Embryonic facial prominence (tissue), 1 donor: ENCODE data around the gene CSH2.
A peak's percentile ranks its signal among the peaks of the same experiment; 100 is the strongest.

Experiments
- DNase-seq: peaks from one replicate; pipeline ENCODE4 v3.0.0-alpha.2; 2016; ENCODE audit errors: extremely low spot score

CSH2 gene

DNA sequence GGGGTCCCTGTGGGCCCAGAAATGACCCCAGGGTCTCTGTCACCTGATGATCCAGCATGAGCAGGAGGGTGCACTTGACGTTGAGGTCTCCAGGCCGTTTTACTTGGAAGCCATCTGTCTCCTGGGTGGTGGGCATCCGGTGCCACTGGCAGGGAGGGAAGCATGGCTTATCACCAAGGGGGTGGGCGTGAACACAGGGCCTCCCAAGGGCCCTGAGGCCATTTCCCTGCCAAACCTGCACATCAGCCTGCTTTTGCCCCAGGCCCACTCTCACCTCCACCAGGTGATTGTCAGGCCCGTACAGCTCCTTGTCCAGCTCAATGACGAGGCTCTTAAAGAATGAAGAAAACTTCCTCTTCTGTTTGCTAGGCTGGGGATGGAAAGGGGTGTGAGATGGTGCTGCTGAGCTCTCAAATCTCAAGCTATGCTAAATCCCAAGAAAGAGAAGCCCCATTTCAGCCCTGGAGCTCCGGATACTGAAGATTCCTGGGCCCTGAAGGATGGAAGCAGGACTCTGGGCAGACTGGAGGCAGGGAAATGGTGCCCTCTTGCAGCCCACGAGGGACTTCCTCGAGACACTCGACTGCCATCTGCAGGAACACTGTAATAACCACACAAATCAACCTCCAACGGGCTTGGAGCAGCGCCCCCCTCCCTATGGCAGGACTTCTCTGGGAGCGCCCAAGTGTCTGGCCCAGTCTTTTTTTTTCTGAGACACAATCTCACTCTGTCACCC is 38.9 kb downstream of the CSH2 start:
- DNase-seq: no peak

- no peak for DNase-seq
Measured at GRCh38 chr17:63833741-63834373, 39.6 kb downstream of the CSH2 start.

DNA sequence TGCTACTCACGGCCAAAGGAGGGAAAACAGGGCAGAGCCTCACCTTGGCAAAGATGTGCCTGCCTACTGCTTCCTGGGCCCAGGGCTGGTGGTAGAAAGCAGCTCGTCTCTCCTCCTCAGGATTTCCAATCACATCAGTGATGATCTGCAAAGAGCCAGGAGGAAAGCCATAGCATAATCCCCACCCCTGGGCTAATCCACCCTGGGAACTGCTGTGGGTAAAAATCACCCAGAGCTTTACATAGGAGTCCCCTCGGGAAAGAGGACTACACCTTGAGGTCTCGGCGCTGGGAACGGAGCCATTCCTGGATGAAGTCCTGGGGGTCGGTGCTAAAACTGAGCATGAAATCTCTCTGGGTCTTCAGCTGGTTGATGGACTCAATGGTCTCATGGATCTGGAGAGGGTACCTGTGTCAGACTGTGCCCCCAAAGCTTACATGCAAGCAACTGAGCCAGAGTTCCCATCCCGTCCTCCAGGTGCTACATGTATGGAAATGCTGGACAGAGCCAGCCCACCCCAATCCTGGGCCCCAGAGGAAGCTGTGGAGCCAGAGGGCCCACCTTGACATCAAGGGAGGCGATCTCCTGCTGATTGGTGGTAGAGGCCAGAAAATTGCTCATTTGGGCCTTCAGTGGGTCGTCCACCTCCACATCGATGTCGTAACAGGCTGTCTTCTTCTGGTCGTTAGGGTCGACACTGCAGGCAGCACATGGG is 40.3 kb downstream of the CSH2 start:
- DNase-seq: no peak

DNA sequence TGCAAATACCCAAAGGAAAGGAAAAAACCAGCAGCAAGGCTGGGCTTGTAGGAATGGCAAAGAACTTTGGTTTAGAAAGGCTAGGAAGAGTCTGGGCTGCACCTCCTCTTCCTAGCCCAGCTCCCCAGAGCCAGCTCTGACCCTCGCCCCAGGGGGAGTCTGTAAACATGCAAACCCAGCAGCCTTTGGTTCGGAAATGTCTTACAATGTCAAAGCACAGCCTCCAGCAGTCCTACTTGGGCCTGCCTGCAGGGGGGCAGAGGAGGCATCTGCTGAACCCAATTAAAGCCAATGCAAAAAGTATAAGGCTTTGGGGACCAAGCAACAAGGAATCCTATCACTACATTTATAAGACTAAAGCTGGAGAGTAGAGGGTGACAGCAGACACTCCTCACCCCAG is 41.0 kb downstream of the CSH2 start:
- no peak for DNase-seq

GRCh38 chr17:63832014-63832413 is 41.5 kb downstream of the CSH2 start:
- DNase-seq: no peak

DNA sequence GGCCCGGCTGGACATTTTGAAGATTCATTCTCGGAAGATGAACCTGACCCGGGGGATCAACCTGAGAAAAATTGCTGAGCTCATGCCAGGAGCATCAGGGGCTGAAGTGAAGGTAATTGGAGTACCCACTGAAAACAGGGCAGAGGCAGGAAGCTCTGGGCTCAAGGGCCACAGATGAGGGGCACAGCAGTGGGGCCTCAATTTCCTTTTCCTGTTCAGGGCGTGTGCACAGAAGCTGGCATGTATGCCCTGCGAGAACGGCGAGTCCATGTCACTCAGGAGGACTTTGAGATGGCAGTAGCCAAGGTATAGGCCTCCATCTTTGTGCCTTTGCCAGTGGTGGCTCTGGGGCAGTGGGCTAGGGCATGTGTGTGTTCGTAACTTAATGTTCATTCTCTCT is 42.0 kb downstream of the CSH2 start:
- no peak for DNase-seq

GRCh38 chr17:63830904-63831491 is 42.5 kb downstream of the CSH2 start:
- no peak for DNase-seq

GRCh38 chr17:63830278-63830677 is 43.2 kb downstream of the CSH2 start:
- DNase-seq: no peak

DNA sequence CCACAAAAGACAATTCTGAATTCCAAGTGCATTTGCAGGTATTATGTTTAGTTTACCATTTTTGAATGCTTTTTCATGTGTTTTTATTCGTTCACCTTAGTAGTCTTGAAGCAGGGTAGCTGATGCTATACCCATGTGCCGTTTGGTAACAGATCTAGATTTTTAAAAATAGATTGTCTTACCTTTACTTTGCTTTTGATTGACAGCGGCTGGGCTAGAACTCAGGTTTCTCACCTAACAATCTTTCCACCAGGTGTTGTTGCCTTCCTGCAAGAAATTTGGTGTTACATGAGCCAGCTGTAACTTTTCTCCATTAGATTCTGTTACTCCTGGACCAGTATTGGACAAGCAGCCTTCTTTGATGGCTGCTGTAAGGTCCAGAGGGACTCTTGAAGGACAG is 44.5 kb downstream of the CSH2 start:
- no peak for DNase-seq

DNA sequence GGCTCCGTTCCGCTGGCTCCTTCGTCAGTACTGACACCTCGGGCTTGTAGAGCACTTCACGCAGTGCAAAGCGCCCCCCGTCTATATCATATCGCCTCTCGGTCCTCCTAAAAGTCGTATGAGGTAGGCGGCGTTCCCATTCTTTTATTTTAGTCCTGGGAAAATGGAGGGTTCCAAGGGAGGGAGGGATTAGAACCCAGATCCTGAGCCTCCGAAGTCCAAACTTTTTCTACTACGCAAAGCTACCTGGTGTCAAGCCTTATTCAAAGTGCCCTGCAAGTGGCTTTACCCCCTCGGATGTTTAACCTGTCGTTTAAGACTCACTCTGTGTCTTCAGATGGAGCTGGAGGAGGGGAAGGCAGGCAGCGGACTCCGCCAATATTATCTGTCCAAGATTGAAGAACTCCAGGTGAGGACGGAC is 45.7 kb downstream of the CSH2 start:
- no peak for DNase-seq

DNA sequence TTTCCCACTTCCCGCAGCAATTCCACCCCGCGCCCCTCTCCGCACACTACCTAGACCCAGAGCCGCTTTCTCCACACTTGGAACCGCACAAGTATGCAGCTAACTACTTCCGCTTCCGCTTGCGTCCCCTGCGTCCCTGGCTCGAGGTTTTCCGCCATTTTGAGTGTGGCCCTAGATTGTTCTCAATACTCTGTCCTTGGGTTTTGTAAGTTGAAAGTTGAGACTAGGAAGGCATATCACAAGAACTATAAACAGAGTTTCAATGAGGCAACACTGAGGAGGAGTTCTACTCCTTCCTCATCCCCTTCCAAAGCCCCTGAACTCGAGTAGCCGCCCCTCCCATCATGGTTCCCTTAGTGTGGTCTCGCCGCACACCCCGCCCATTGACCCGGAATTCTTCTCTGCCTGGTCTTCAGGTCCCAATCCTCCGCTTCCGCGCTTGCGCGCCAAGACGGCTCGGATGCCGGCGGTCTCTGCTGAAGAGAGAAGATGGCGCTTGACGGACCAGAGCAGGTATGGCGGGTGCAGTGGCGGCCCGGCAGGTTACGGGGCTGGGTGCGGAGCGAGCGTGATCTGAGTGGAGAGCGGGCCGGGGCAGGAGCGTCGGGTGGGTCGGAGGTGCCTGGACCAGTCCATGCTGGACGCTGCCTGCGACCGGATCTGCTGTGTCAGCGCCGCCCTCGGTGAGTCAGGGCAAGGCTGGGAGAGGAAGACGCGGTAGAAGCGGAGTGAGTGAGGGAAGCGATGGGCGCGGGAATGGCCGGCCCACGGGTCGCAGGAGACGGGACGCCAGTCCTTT is 46.3 kb downstream of the CSH2 start, which contains the start of the genes FTSJ3 and PSMC5:
FTSJ3 (minus strand) TSS at position 662 of the 799 bp plus-strand sequence. CDS start 761 bp downstream, outside the sequence.
PSMC5 (plus strand) TSS at position 430 of the 799 bp plus-strand sequence; CDS start at position 490, 60 bp downstream.
- peak; percentile 93 for DNase-seq

DNA sequence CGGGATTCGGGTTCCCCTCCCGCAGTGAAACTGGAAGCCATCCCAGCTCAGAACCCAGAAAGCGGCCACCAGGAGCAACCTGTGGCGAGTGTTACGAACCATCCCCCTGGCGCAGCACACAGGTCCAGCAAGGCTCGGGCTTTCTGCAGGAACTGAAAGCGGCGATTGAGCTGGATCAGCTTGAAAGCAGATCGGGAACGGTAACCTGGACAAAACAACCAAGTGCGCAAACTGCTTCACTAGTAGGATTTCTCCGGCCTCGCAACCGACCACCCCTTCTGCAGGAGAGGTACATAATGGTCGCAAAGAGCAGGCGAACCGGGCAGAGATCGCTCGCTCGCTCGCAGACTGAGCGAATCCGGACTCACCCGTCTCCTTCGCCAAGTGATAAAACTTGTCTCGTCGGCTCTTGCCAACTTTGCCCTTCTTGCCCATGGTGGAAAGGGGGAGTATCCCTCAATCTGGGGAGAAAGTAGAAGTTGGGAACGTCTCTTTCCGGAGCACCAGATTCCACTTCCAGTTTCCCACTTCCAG is 46.9 kb downstream of the CSH2 start:
- DNase-seq: no peak

- DNase-seq: no peak
Measured at GRCh38 chr17:63824362-63824761, 49.1 kb downstream of the CSH2 start.

DNA sequence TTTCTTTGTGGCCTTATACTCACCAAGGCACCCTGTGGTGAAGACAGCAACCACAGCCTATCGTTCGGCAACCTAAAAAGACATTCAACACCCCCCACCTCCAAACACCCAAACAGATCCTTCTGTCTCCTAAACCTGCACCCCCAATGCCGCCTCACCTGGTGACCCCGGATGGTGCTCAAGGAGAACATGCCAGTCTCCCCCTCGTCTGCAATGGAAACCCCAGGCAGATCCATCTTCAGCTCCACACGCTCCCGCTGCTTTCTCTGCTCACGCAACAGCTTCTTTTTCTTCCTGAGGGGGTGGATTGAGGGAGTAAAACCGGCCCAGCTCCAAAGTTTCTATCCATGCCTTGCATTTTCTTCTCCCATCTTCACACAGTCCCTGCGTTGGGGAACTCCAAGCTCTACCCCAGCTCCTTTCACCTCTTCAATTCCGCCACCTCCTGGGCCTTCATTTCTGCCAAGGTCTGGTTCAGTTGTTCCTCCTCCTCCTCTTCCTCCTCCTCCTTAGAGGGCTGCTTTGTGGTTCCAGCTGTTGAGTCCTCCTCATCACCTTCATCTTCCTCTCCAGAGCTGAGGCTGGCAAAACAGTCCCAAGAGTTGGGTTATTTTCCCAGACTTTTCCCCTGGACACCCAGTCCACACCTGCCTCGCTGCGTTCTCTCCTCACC is 49.7 kb downstream of the CSH2 start:
- no peak for DNase-seq

- DNase-seq: no peak
Measured at GRCh38 chr17:63822537-63822936, 50.9 kb downstream of the CSH2 start.
